Omental fat pad (tissue), 4 donors: ENCODE results near the gene SYNGR4. TPM values are rescaled to one million over a fixed set of nuclear protein-coding genes. Genes with fewer than 3 reads are reported as not detected.

ENCODE experiments used
- ATAC-seq: fragments of 150-250 bp; one replicate; pipeline ENCODE4 v1.9.1; 2016; ENCODE audit warnings: mild to moderate bottlenecking, moderate library complexity; ENCODE audit not compliant: low FRiP score
- DNase-seq: peaks from one replicate; pipeline ENCODE4 v3.0.0-alpha.2; 2019; ENCODE audit warnings: low spot score
- CTCF ChIP-seq, 3 donors: fragments of 450-650 bp; IDR thresholded peaks; one replicate each; pipeline ENCODE4 v1.5.1; 2016 to 2017; ENCODE audit warnings: antibody characterized with exemption in 3 of 3, mild to moderate bottlenecking in 3 of 3, moderate library complexity in 2 of 3
- total RNA-seq, 4 donors: library from RNA; depleted of rRNA; stranded (reverse); fragments of >200 nt; gene quantifications; one replicate each; pipeline ENCODE4 v1.1.0, GENCODE V29; 2016

Gene SYNGR4
- total RNA-seq, 4 donors from 2014 or later: not detected

DNA sequence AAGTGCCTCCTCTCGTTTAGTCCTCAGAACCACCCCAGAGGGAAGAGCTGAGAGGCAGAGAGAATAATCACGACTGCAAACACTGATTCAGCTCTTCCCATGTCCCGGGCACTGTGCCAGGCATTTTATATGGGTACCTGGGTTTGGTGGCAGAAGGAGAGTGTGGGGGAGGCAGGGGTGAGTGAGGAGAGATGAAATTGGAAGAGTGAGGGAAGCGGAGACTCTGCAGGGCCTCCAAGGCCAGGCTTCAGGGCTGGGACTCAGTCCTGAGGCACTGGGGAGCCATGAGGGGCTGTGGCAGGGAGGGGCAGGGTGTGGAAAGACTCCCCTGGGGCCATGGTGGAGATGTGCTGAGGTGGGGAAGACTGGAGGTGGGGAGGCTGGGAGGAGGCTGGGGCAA, 8.7 kb downstream of the SYNGR4 start:
- DNase-seq: no peak
- no peak for TF ChIP-seq CTCF (IDR thresholded peaks at IDR 0.05)
- ATAC-seq: no peak

DNA sequence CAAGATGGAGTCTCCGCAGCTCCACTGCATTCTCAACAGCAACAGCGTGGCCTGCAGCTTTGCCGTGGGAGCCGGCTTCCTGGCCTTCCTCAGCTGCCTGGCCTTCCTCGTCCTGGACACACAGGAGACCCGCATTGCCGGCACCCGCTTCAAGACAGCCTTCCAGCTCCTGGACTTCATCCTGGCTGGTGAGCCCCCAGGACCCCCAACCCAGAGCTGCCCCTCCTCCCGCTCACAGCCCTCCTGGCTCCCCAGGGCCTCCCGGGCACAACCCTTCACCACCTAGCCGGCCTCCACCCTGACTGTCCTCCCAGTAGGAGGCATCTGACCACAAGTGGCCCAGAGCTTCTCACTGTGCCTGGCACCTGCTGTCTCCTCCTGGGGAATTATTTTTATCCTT, 9.4 kb downstream of the SYNGR4 start:
- DNase-seq (no peak), ATAC-seq (no peak)
- no peak for TF ChIP-seq CTCF (IDR thresholded peaks at IDR 0.05)

GRCh38 chr19:48378194-48378570, 14.0 kb downstream of the SYNGR4 start:
- DNase-seq (no peak), ATAC-seq (no peak)
- TF ChIP-seq CTCF (IDR thresholded peaks at IDR 0.05): no peak

- ATAC-seq (no peak), DNase-seq (no peak)
- no peak for TF ChIP-seq CTCF (IDR thresholded peaks at IDR 0.05)
Observed at GRCh38 chr19:48379058-48379457, 14.9 kb downstream of the SYNGR4 start.

- DNase-seq: no peak
- no peak for ATAC-seq
- no peak for TF ChIP-seq CTCF (IDR thresholded peaks at IDR 0.05)
Observed at GRCh38 chr19:48381178-48381950, 17.2 kb downstream of the SYNGR4 start.

GRCh38 chr19:48382286-48382685, 18.1 kb downstream of the SYNGR4 start:
- ATAC-seq: no peak
- DNase-seq: no peak
- TF ChIP-seq CTCF (IDR thresholded peaks at IDR 0.05): no peak

DNA sequence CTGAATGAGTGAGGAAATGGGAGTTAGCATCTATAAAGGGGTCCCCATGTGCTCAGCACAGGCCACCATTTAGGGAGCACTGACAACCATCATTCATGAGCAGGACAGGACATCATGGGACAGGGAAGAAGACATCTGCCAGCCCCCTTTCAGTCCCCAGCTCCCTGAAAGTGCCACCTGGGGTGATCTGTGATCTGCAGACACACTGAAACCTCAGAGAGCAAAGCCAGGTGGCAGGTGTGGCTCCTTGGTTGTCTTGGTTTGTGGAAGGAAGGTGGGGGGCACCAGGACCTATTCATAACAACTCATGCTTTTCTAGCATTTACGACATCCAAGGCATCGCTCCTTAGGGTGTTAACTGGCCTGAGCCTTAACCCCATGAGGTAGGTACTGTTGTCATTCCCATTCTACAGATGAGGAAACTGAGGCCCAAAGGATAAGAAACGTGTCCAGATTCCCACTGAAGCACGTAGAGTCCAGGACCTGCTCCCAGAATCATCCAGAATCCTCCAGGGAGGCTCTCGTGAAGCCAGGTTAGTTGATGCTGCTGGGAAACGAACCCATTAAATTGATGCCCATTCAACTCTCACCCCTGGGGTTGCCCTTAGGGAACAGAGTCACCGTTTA, 21.4 kb downstream of the SYNGR4 start:
- no peak for ATAC-seq
- DNase-seq: no peak
- no peak for TF ChIP-seq CTCF (IDR thresholded peaks at IDR 0.05)
